K562 (cell line): ENCODE measurements around the gene EOGT. TPM values are rescaled to one million over a fixed set of nuclear protein-coding genes. Genes with fewer than 3 reads are reported as not detected.

Source experiments
- ATAC-seq: fragments of 200-7000 bp; cut with Tn5 transposase; 3 replicates; pipeline ENCODE4 v1.9.1; 2020; ENCODE audit warnings: moderate library complexity
- Bru-seq: library from RNA; stranded (reverse); fragments of 400-500 nt; gene quantifications from one replicate; lab custom pipeline; 2021; lab: Mats Ljungman, UMichigan
- BruChase-seq, 2 experiments: library from RNA; stranded (reverse); fragments of 400-500 nt; gene quantifications; one replicate each; lab custom pipeline; 2021; lab: Mats Ljungman, UMichigan
- BruUV-seq: library from RNA; stranded (reverse); fragments of 400-500 nt; replicated peaks from 2 replicates; lab custom pipeline; 2021; lab: Mats Ljungman, UMichigan
- CTCF ChIA-PET: fragments of 300-600 bp; formaldehyde crosslinking; extraction: SDS; loops from one replicate; lab custom pipeline; 2021; ENCODE audit warnings: low intra/inter-chr PET ratio; lab: Yijun Ruan, JAX
- POLR2A ChIA-PET: fragments of 300-600, 350-650 bp; sonication (Branson Sonifier 250); formaldehyde crosslinking; extraction: SDS; loops from one replicate; lab custom pipeline; 2021; ENCODE audit warnings: antibody characterized with exemption, inconsistent platforms; lab: Yijun Ruan, JAX
- DNase-seq, 4 experiments: peaks; one replicate each; pipeline versions ENCODE4 v3.0.0 to v3.0.0-alpha.2; 2011 to 2018; ENCODE audit warnings: low spot score in 3 of 4, mixed read lengths in 3 of 4; ENCODE audit errors: extremely low read depth in 1 of 4
- FAIRE-seq: peaks from 2 replicates; lab custom pipeline; 2011; peaks lifted over from hg19 to GRCh38; lab: Jason Lieb, UNC
- H2AFZ ChIP-seq: 2 replicates; pipeline ENCODE4 v1.6.0; 2011; ENCODE audit warnings: low read depth, low read length, control low read depth, inconsistent platforms
- H3K27ac ChIP-seq: fragments of 200-600 bp; 3 replicates; pipeline ENCODE4 v1.8.0; 2011; ENCODE audit warnings: low read depth, mild to moderate bottlenecking, control low read depth, inconsistent platforms, low read length, moderate library complexity, mixed read lengths; ENCODE audit errors: extremely low read depth
- H3K27me3 ChIP-seq, 2 experiments: fragments of 300-600 bp in 1 of 2; 2 replicates in 1 of 2; 3 replicates in 1 of 2; pipeline versions ENCODE4 v1.6.0 to v1.8.0; 2011; ENCODE audit warnings: inconsistent platforms in 2 of 2, low read length in 2 of 2, mild to moderate bottlenecking in 1 of 2, mixed read lengths in 1 of 2, moderate library complexity in 1 of 2; ENCODE audit not compliant: control insufficient read depth in 2 of 2, insufficient read depth in 2 of 2
- H3K36me3 ChIP-seq: fragments of 300-600 bp; 3 replicates; pipeline ENCODE4 v1.8.0; 2011; ENCODE audit warnings: mild to moderate bottlenecking, low read length, inconsistent platforms; ENCODE audit not compliant: control insufficient read depth, insufficient read depth
- H3K4me1 ChIP-seq, 2 experiments: fragments of 200-600 bp in 1 of 2; replicated peaks in 1 of 2; 2 replicates in 1 of 2; 3 replicates in 1 of 2; pipeline versions ENCODE4 v1.5.1 to v1.8.0; 2011; ENCODE audit warnings: inconsistent platforms in 2 of 2, low read length in 2 of 2, mild to moderate bottlenecking in 1 of 2, mixed read lengths in 1 of 2, moderate library complexity in 1 of 2; ENCODE audit not compliant: control insufficient read depth in 2 of 2, insufficient read depth in 2 of 2
- H3K4me2 ChIP-seq: 2 replicates; pipeline ENCODE4 v1.6.1; 2011; ENCODE audit warnings: low read length, control low read depth, inconsistent platforms, mixed read lengths; ENCODE audit not compliant: insufficient read depth
- H3K4me3 ChIP-seq: fragments of 200-600 bp; sonication (generic), shearing (Covaris generic); 2 replicates; pipeline ENCODE4 v1.5.1; 2016; ENCODE audit warnings: control low read depth, inconsistent platforms
- H3K79me2 ChIP-seq: fragments of 200-600 bp; 3 replicates; pipeline ENCODE4 v1.8.0; 2011; ENCODE audit warnings: low read length, inconsistent platforms; ENCODE audit not compliant: control insufficient read depth, insufficient read depth
- H3K9ac ChIP-seq, 2 experiments: 2 replicates each; pipeline versions ENCODE4 v1.6.0 to v1.6.1; 2011; ENCODE audit warnings: low read depth in 2 of 2, low read length in 2 of 2, control low read depth in 1 of 2, inconsistent platforms in 1 of 2, mild to moderate bottlenecking in 1 of 2, mixed read lengths in 1 of 2; ENCODE audit not compliant: insufficient read depth in 1 of 2
- H3K9me1 ChIP-seq: one replicate; pipeline ENCODE4 v1.6.0; 2011; ENCODE audit warnings: inconsistent platforms, mild to moderate bottlenecking, low read length, moderate library complexity; ENCODE audit not compliant: control insufficient read depth, insufficient read depth
- H3K9me3 ChIP-seq: replicated peaks from 2 replicates; pipeline ENCODE4 v1.5.1; 2011; ENCODE audit warnings: low read depth, low read length, inconsistent platforms; ENCODE audit not compliant: control insufficient read depth, insufficient read depth
- H4K20me1 ChIP-seq: replicated peaks from 2 replicates; pipeline ENCODE4 v1.6.1; 2011; ENCODE audit warnings: low read length, inconsistent platforms, mixed read lengths; ENCODE audit not compliant: control insufficient read depth, insufficient read depth
- CREM ChIP-seq: IDR thresholded peaks from 2 replicates; pipeline ENCODE4 v1.6.1; 2014; ENCODE audit warnings: antibody characterized with exemption, low read depth
- GABPB2 ChIP-seq: fragments of 250-450 bp; sonication (Bioruptor Pico); conservative IDR thresholded peaks from 2 replicates; pipeline ENCODE4 v1.5.1; 2021; ENCODE audit warnings: mild to moderate bottlenecking
- GATAD2B ChIP-seq: fragments of 450-650 bp; IDR thresholded peaks from 2 replicates; pipeline ENCODE4 v1.6.1; 2017; ENCODE audit warnings: mild to moderate bottlenecking, borderline replicate concordance
- HOXB6 ChIP-seq: fragments of 250-450 bp; sonication (Bioruptor Pico); IDR thresholded peaks from 2 replicates; pipeline ENCODE4 v1.5.1; 2022; ENCODE audit warnings: mild to moderate bottlenecking, borderline replicate concordance
- MCM2 ChIP-seq: fragments of 450-650 bp; IDR thresholded peaks from 2 replicates; pipeline ENCODE4 v1.6.1; 2017; ENCODE audit warnings: low read depth, mild to moderate bottlenecking
- PBX2 ChIP-seq, 2 experiments: IDR thresholded peaks in 1 of 2; conservative IDR thresholded peaks in 1 of 2; 2 replicates each; pipeline ENCODE4 v1.6.1; 2016; ENCODE audit warnings: low read depth in 2 of 2, mild to moderate bottlenecking in 1 of 2, missing compliant biosample characterization in 1 of 2, missing genetic modification characterization in 1 of 2, moderate library complexity in 1 of 2
- PTBP1 ChIP-seq: fragments of 200-400 bp; formaldehyde crosslinking; IDR thresholded peaks from 2 replicates; pipeline ENCODE4 v1.6.1; 2017; ENCODE audit warnings: low read depth, low read length
- SMAD4 ChIP-seq: fragments of 250-450 bp; sonication (Bioruptor Pico); conservative IDR thresholded peaks from 2 replicates; pipeline ENCODE4 v1.8.0; 2021; ENCODE audit warnings: inconsistent platforms, mild to moderate bottlenecking, moderate library complexity
- SP1 ChIP-seq: sonication (generic); formaldehyde crosslinking; IDR thresholded peaks from 2 replicates; pipeline ENCODE4 v1.8.1; 2022; ENCODE audit warnings: mild to moderate bottlenecking, missing genetic modification reagents
- ZNF232 ChIP-seq: sonication (generic); formaldehyde crosslinking; IDR thresholded peaks from 2 replicates; pipeline ENCODE4 v1.8.0; 2022; ENCODE audit warnings: mild to moderate bottlenecking, missing genetic modification reagents
- ZNF395 ChIP-seq: fragments of 200-800 bp; sonication (Bioruptor generic); IDR thresholded peaks from 2 replicates; pipeline ENCODE4 v1.6.1; 2017; ENCODE audit warnings: missing genetic modification characterization, missing compliant biosample characterization
- WGBS: fragments of 100-300 bp; shearing (Covaris generic); methylation state at CpG from one replicate; pipeline ENCODE4 v1.1.6; 2016; ENCODE audit warnings: low coverage, mixed read lengths; ENCODE audit not compliant: insufficient coverage; ENCODE audit errors: missing lambda C conversion rate; 5-methylcytosine and 5-hydroxymethylcytosine counted together
- in situ Hi-C: fragments of 300-500 bp; cut with MboI; formaldehyde crosslinking; loops from 4 replicates; pipeline ENCODE4 v1.15.0; 2018; ENCODE audit warnings: inconsistent platforms, mixed read lengths
- intact Hi-C: fragments of 100-400 bp; cut with micrococcal nuclease; formaldehyde crosslinking; loops from 2 replicates; pipeline ENCODE4 v1.14.2; 2022
- long read RNA-seq, 3 experiments: library from polyadenylated mRNA in 2 of 3; library from RNA in 1 of 3; unstranded in 2 of 3; stranded (forward) in 1 of 3; transcript quantifications; one replicate each; pipeline ENCODE4 v2.0.0, GENCODE V29; 2019 to 2022
- polyA minus RNA-seq, 3 experiments: library from RNA; depleted of rRNA, polyadenylated mRNA; stranded (reverse); fragments of >200 nt; gene quantifications; 2 replicates each; pipeline ENCODE4 v1.2.3, GENCODE V29; 2011
- polyA plus RNA-seq, 8 experiments: library from polyadenylated mRNA; depleted of rRNA in 4 of 8; stranded (reverse) in 5 of 8; unstranded in 3 of 8; fragments of >200 nt; fragmentation: Nextera tagmentation in 2 of 8; fragmentation: Illumina TruSeq in 1 of 8; extraction: Ambion mirVana in 2 of 8; extraction: Trizol in 1 of 8; gene quantifications; 2 replicates each; pipeline versions ENCODE4 v1.2.1 to v1.2.3, GENCODE V29; 2011 to 2014; ENCODE audit warnings: inconsistent platforms in 1 of 8, missing spikeins in 1 of 8
- total RNA-seq, 7 experiments: library from RNA; depleted of rRNA in 6 of 7; stranded (reverse); fragments of >200 nt in 6 of 7; fragmentation: Illumina TruSeq in 2 of 7; extraction: Trizol in 2 of 7; gene quantifications; 2 replicates each; pipeline versions ENCODE4 v1.2.1 to v1.2.3, GENCODE V29; 2011 to 2021; ENCODE audit warnings: low replicate concordance in 1 of 7

EOGT gene
- total RNA-seq (2011; cell fraction: chromatin; rRNA removed; ENCODE audit: low replicate concordance): 24.0 and 29.3 TPM in 2 replicates
- total RNA-seq (2011; cell fraction: nucleolus; rRNA removed): 13.2 and 16.2 TPM in 2 replicates
- 13.5 and 18.2 TPM in 2 replicates for total RNA-seq (2011; cell fraction: nucleoplasm; rRNA removed)
- total RNA-seq (2014; rRNA removed): 7.4 and 8.1 TPM in 2 replicates
- 14.5 and 17.9 TPM in 2 replicates for total RNA-seq (2014; rRNA removed; fragmentation: Illumina TruSeq; extraction: Trizol)
- 14.4 and 17.9 TPM in 2 replicates for total RNA-seq (2015; rRNA removed; fragmentation: Illumina TruSeq; extraction: Trizol)
- total RNA-seq (2021): 9.6 and 10.4 TPM in 2 replicates
- polyA plus RNA-seq (2011; rRNA removed): 4.2 and 5.6 TPM in 2 replicates
- 2.3 and 2.7 TPM in 2 replicates for polyA plus RNA-seq (2011; cell fraction: cytosol; rRNA removed)
- 4.7 and 7.6 TPM in 2 replicates for polyA plus RNA-seq (2011; cell fraction: nucleus; rRNA removed)
- polyA plus RNA-seq (2012): 6.5 and 6.7 TPM in 2 replicates
- polyA plus RNA-seq (2014; fragmentation: Illumina TruSeq; extraction: Trizol): 9.9 and 10.8 TPM in 2 replicates
- 1 to 10 TPM; 3.6 to 5.1 TPM for polyA plus RNA-seq (2014; fragmentation: Nextera tagmentation; extraction: Ambion mirVana)
- polyA plus RNA-seq (2014; rRNA removed): 6.5 and 9.4 TPM in 2 replicates
- polyA minus RNA-seq (2011; rRNA and poly(A)+ RNA removed): 8.5 and 10.3 TPM in 2 replicates
- 2.6 and 5.2 TPM in 2 replicates for polyA minus RNA-seq (2011; cell fraction: cytosol; rRNA and poly(A)+ RNA removed)
- 7.8 and 9.0 TPM in 2 replicates for polyA minus RNA-seq (2011; cell fraction: nucleus; rRNA and poly(A)+ RNA removed)
- Bru-seq, nascent RNA: percentile 69 among the genes with signal in this experiment
- percentile 73 among the genes with signal in this experiment for BruChase-seq, experiment 1, labeled RNA remaining after a 2-hour chase
- BruChase-seq, experiment 2, labeled RNA remaining after a 6-hour chase: percentile 75 among the genes with signal in this experiment
- long read RNA-seq, experiment 1, full-length matches to known transcripts: 6 of 12 reads
- long read RNA-seq, experiment 1, partial matches to known transcripts: 1 of 12 reads
- long read RNA-seq, experiment 1, other reads (novel, unspliced or antisense): 5 of 12 reads
- long read RNA-seq, experiment 2, partial matches to known transcripts: 0 of 4 reads
- long read RNA-seq, experiment 2, other reads (novel, unspliced or antisense): 1 of 4 reads
- long read RNA-seq, experiment 3, full-length matches to known transcripts: 1 of 2 reads
- long read RNA-seq, experiment 3, partial matches to known transcripts: 0 of 2 reads
- long read RNA-seq, experiment 3, other reads (novel, unspliced or antisense): 1 of 2 reads

GRCh38 chr3:69013253-69014021, at the start of gene EOGT:
TSS of gene EOGT (minus strand) at chr3:69013684. CDS start at chr3:69009846, 3,838 bp downstream.
- Histone ChIP-seq H3K4me2 (peak within 1 kb of the TSS; percentile 83), H3K9me3 (no peaks in the 10 kb centered on the region), H4K20me1 (no peaks in the 10 kb centered on the region), H3K27me3 (no peaks in the 10 kb centered on the region), H3K79me2 (peaks cover 18% of the 10 kb centered on the region), H3K4me1 (peaks cover 11 to 17% of the 10 kb centered on the region in 2 experiments), H2AFZ (peak within 1 kb of the TSS; percentile 94), H3K27ac (peak within 1 kb of the TSS; percentile 84), H3K9me1 (no peaks in the 10 kb centered on the region), H3K9ac (peak within 1 kb of the TSS; percentile 86 to 94), H3K36me3 (peaks cover 29% of the 10 kb centered on the region; the same call in 2 of the 3 replicates), H3K4me3 (peak within 1 kb of the TSS; percentile 79)
- intact Hi-C loops (loop anchor here (2.0 kb wide), 1 partner anchor 71 kb away; the partner anchor contains the start of gene ARL6IP5), in situ Hi-C loops (no loop called here)
- no TSS peak for BruUV-seq
- FAIRE-seq: peak; percentile 15
- ATAC-seq: peak; percentile 91
- ChIA-PET CTCF (no interaction called here), POLR2A (interaction anchor here (0.6 to 0.7 kb wide), 2 partner anchors 11 to 582 kb away, joined by 3 read pairs; no protein-coding TSS in a partner anchor)
- 1% methylated on average over 20 of the region's 96 CpGs for WGBS
- DNase-seq: peak; percentile 78 to 86 (median 82)
- TF ChIP-seq CREM (peak; percentile 56; the same call in 1 of the 2 replicates), MCM2 (no peak), SMAD4 (CRISPR knock-in tag) (peak; percentile 91), PBX2 (CRISPR knock-in tag; IDR thresholded peaks at IDR 0.05; ENCODE audit: low read depth) (no peak), PBX2 (tag; conservative IDR thresholded peaks at IDR 0.05; ENCODE audit: low read depth) (no peak), PTBP1 (0 out of 2 replicates have a peak, but pooled peaks have one; percentile 42), HOXB6 (CRISPR knock-in tag) (no peak), GABPB2 (CRISPR knock-in tag) (no peak), ZNF395 (CRISPR knock-in tag) (no peak), ZNF232 (no peak), GATAD2B (no peak), SP1 (CRISPR knock-in tag) (peak; percentile 36; the same call in 1 of the 2 replicates)
